SK-N-SH treated with all-trans-retinoic acid at 6 μM for 48 hours (cell line): ENCODE results near the gene GPR132.

ENCODE experiments used
- TOX ChIP-seq: fragments of 250-450 bp; sonication (Bioruptor Pico); IDR thresholded peaks from 2 replicates; pipeline ENCODE4 v1.8.0; 2021; ENCODE audit warnings: mild to moderate bottlenecking, moderate library complexity, borderline replicate concordance
- TF ChIP-seq, protein P1 (sequence below): fragments of 250-450 bp; sonication (Bioruptor Pico); IDR thresholded peaks from 2 replicates; pipeline ENCODE4 v1.8.0; 2020; ENCODE audit warnings: mild to moderate bottlenecking, moderate library complexity, borderline replicate concordance

DNA sequence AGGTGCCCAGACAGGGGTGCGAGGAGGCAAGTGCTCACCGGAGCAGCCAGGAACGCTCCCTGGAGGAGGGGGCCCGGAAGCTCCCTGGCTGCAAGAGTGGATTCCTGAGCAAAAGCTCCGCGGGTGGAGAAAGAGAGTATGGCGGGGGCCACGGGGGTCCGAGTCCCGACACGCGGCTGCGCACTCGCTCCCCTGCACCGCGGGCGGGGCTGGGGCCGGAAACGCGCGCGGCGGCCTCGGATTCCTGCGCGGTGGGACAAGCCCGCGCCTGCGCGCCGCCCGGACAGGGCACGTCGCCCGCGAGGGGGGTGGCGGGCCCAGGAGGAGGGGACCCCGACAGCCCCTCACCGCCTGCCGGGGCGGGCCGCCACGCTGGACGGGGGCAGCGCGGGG is 27.8 kb upstream of the GPR132 start:
- no peak for TF ChIP-seq TOX (CRISPR knock-in tag)
- TF ChIP-seq, protein P1, sequence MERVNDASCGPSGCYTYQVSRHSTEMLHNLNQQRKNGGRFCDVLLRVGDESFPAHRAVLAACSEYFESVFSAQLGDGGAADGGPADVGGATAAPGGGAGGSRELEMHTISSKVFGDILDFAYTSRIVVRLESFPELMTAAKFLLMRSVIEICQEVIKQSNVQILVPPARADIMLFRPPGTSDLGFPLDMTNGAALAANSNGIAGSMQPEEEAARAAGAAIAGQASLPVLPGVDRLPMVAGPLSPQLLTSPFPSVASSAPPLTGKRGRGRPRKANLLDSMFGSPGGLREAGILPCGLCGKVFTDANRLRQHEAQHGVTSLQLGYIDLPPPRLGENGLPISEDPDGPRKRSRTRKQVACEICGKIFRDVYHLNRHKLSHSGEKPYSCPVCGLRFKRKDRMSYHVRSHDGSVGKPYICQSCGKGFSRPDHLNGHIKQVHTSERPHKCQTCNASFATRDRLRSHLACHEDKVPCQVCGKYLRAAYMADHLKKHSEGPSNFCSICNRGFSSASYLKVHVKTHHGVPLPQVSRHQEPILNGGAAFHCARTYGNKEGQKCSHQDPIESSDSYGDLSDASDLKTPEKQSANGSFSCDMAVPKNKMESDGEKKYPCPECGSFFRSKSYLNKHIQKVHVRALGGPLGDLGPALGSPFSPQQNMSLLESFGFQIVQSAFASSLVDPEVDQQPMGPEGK (CRISPR knock-in tag), result no peak
